H1 (cell line): ENCODE data around the gene PRDX5. TPM values are rescaled to one million over a fixed set of nuclear protein-coding genes. Genes with fewer than 3 reads are reported as not detected.

ENCODE experiments used
- CBX5 ChIP-seq: fragments of 300-800, 300-1000 bp; sonication (generic); IDR thresholded peaks from 2 replicates; pipeline ENCODE4 v1.7.1; 2016; ENCODE audit warnings: antibody characterized with exemption, low read length, low read depth
- E2F6 ChIP-seq: IDR thresholded peaks from 2 replicates; pipeline ENCODE4 v1.6.1; 2012; ENCODE audit warnings: inconsistent platforms
- PHF8 ChIP-seq: fragments of 200-600 bp; sonication (generic); conservative IDR thresholded peaks from 2 replicates; pipeline ENCODE4 v1.7.1; 2012; ENCODE audit warnings: low read depth, mild to moderate bottlenecking, inconsistent platforms, low read length, moderate library complexity
- polyA plus RNA-seq, 7 experiments: library from polyadenylated mRNA; depleted of rRNA in 3 of 7; stranded (reverse) in 5 of 7; unstranded in 2 of 7; fragments of >200 nt in 5 of 7; fragments of 200-250 nt in 2 of 7; gene quantifications; 1 replicate in 5 of 7; 2 replicates in 1 of 7; 4 replicates in 1 of 7; pipeline versions ENCODE4 v1.2.1 to v1.2.3, GENCODE V29; 2011 to 2013; ENCODE audit warnings: missing spikeins in 2 of 7, mixed read lengths in 2 of 7
- total RNA-seq: library from RNA; stranded (reverse); fragmentation: NEBNext Ultra II Directional; extraction: Animal tissue kit (Norgen Biotek cat#: 25700); gene quantifications from 2 replicates; pipeline ENCODE4 v1.2.1, GENCODE V29; 2021

Gene PRDX5
- total and polyA plus RNA-seq, 2 of the 8 experiments (the other 6 are each of a cell fraction or from before 2014, with no cell fraction given), result 201 to 582 TPM

- TF ChIP-seq E2F6 (no peak), CBX5 (no peak), PHF8 (no peak)
These were observed 15.6 kb downstream of the PRDX5 start (continued) for GRCh38 chr11:64333556-64333955.
